Nephron progenitor cell (in vitro differentiated cells): ENCODE results near the gene KRTAP4-7.
"Not testable (repeated sequence)": the region's sequence is repeated elsewhere in the genome, so short reads cannot be mapped to it uniquely, and the experiment has no call there.

Experiments
- DNase-seq: peaks from one replicate; pipeline ENCODE4 v3.0.0; 2021
- H3K27ac Mint-ChIP-seq: 2 replicates; pipeline ENCODE4 v1.8.0; 2021; ENCODE audit warnings: mild to moderate bottlenecking, moderate library complexity, mixed read lengths
- H3K27me3 Mint-ChIP-seq: 2 replicates; pipeline ENCODE4 v1.8.0; 2021; ENCODE audit warnings: mild to moderate bottlenecking, low read depth, mixed read lengths; ENCODE audit not compliant: poor library complexity
- H3K36me3 Mint-ChIP-seq: 2 replicates; pipeline ENCODE4 v1.8.0; 2021; ENCODE audit warnings: low read depth, mixed read lengths
- H3K4me1 Mint-ChIP-seq: 2 replicates; pipeline ENCODE4 v1.8.0; 2021; ENCODE audit warnings: mixed read lengths
- H3K4me3 Mint-ChIP-seq: 2 replicates; pipeline ENCODE4 v1.8.0; 2021; ENCODE audit warnings: mild to moderate bottlenecking, moderate library complexity, mixed read lengths
- H3K9me3 Mint-ChIP-seq: 2 replicates; pipeline ENCODE4 v1.8.0; 2021; ENCODE audit warnings: mild to moderate bottlenecking, moderate library complexity, mixed read lengths
- CTCF ChIP-seq: fragments of 200-600 bp; sonication (generic); IDR thresholded peaks from 2 replicates; pipeline ENCODE4 v1.5.0; 2021; ENCODE audit warnings: antibody characterized with exemption

KRTAP4-7 gene

GRCh38 chr17:41060052-41060604 is 23.8 kb upstream of the KRTAP4-7 start, which contains the start of gene KRTAP2-3:
KRTAP2-3 (minus strand) TSS chr17:41060114; CDS start chr17:41060050, 64 bp downstream.
- Mint-ChIP-seq H3K36me3 (no peaks in the 10 kb centered on the region), H3K27ac (peak within 1 kb of the TSS; percentile 18), H3K9me3 (peaks cover 4% of the 10 kb centered on the region), H3K27me3 (peaks cover 4% of the 10 kb centered on the region), H3K4me1 (peaks cover 11% of the 10 kb centered on the region), H3K4me3 (no peak within 1 kb of the TSS)
- DNase-seq: no peak
- no peak for TF ChIP-seq CTCF

GRCh38 chr17:41061964-41062363 is 22.0 kb upstream of the KRTAP4-7 start:
- Mint-ChIP-seq H3K4me3 (no peak overlapping the region), H3K27ac (no peak overlapping the region), H3K4me1 (peaks cover 11% of the 10 kb centered on the region), H3K9me3 (peaks cover 4% of the 10 kb centered on the region), H3K27me3 (peaks cover 4% of the 10 kb centered on the region), H3K36me3 (no peaks in the 10 kb centered on the region)
- no peak for TF ChIP-seq CTCF
- DNase-seq: no peak

GRCh38 chr17:41063449-41063848 is 20.5 kb upstream of the KRTAP4-7 start:
- Mint-ChIP-seq H3K9me3 (no peaks in the 10 kb centered on the region), H3K4me1 (peaks cover 11% of the 10 kb centered on the region), H3K27me3 (peaks cover 4% of the 10 kb centered on the region), H3K27ac (no peak overlapping the region), H3K4me3 (no peak overlapping the region), H3K36me3 (no peaks in the 10 kb centered on the region)
- no peak for TF ChIP-seq CTCF
- no peak for DNase-seq

GRCh38 chr17:41064301-41064700 is 19.6 kb upstream of the KRTAP4-7 start:
- H3K27ac Mint-ChIP-seq: no peak overlapping the region
- H3K9me3 Mint-ChIP-seq: no peaks in the 10 kb centered on the region
- TF ChIP-seq CTCF: no peak
- H3K27me3 Mint-ChIP-seq: peaks cover 4% of the 10 kb centered on the region
- H3K4me1 Mint-ChIP-seq: peaks cover 8% of the 10 kb centered on the region
- no peak overlapping the region for H3K4me3 Mint-ChIP-seq
- no peaks in the 10 kb centered on the region for H3K36me3 Mint-ChIP-seq
- no peak for DNase-seq

GRCh38 chr17:41065016-41065689 is 18.8 kb upstream of the KRTAP4-7 start:
- H3K4me3 Mint-ChIP-seq, H3K27ac Mint-ChIP-seq, DNase-seq, H3K27me3 Mint-ChIP-seq, H3K4me1 Mint-ChIP-seq, H3K9me3 Mint-ChIP-seq, H3K36me3 Mint-ChIP-seq: not testable (repeated sequence)

GRCh38 chr17:41065829-41066624 is 17.9 kb upstream of the KRTAP4-7 start, which contains the start of gene KRTAP2-4:
KRTAP2-4 (minus strand) TSS chr17:41065879; CDS start chr17:41065845, 34 bp downstream.
- Mint-ChIP-seq H3K4me1 (no peaks in the 10 kb centered on the region), H3K4me3 (no peak within 1 kb of the TSS), H3K36me3 (no peaks in the 10 kb centered on the region), H3K9me3 (no peaks in the 10 kb centered on the region), H3K27me3 (peaks cover 4% of the 10 kb centered on the region), H3K27ac (no peak within 1 kb of the TSS)
- no peak for DNase-seq
- TF ChIP-seq CTCF: no peak
